ENCODE measurements around the gene TREML1. TPM values are rescaled to one million over a fixed set of nuclear protein-coding genes. Genes with fewer than 3 reads are reported as not detected.

The TREML1 gene
- polyA plus RNA-seq, 1 of the 3 experiments (the other 2 are of a cell fraction) = not detected

DNA sequence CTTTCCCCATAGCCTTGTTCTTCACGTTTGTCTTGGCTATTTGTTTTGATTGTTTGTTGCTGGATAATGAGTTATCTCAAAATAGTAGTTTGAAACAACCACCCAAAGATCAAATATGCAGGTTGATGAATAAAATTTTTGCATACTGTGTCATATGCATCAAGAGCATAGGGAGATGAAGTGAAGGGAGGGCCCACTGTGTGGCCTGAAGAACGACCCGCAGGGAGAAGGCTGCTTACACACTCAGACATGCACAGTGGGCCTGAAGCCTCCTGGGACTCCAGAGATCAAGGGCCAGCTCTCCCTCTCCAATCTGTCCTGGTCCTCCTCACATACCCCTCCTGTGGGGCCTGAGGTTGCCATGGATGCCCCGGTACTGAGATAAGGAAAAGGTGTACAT, 25.0 kb upstream of the TREML1 start:
- TF ChIP-seq JUND (IDR thresholded peaks at IDR 0.05) (no peak), GATA2 (CRISPR knock-in tag; IDR thresholded peaks at IDR 0.05) (no peak), GABPA (IDR thresholded peaks at IDR 0.05; ENCODE audit: low read depth) (no peak)
- ChIA-PET POLR2A (no interaction called here), CTCF (no interaction called here)
- H3K27ac ChIP-seq (ENCODE audit: low read depth in 2 of 2, low read length in 1 of 2) = no peak overlapping the region
- H3K4me3 ChIP-seq (ENCODE audit: low read depth in 2 of 2, low read length in 1 of 2) = no peak overlapping the region
- H3K9me2 ChIP-seq = no peaks in the 10 kb centered on the region
- no peaks in the 10 kb centered on the region for H3K36me3 ChIP-seq (replicated peaks in 1 of 2; ENCODE audit: control insufficient read depth in 1 of 2, insufficient read depth in 2 of 2, low read length in 1 of 2)
- no peaks in the 10 kb centered on the region for H3K79me2 ChIP-seq (ENCODE audit: insufficient read depth)
- peaks cover 10% of the 10 kb centered on the region; the same call in 1 of the 2 replicates for H3K27me3 ChIP-seq (ENCODE audit: insufficient read depth)
- H3K9me3 ChIP-seq = no peaks in the 10 kb centered on the region
- H2AFZ ChIP-seq (ENCODE audit: low read depth) = no peak overlapping the region
- no peaks in the 10 kb centered on the region for H4K20me1 ChIP-seq (ENCODE audit: insufficient read depth)
- 16% methylated on average over 4 of the region's 4 CpGs for WGBS (ENCODE audit: low lambda C conversion rate)
- no peaks in the 10 kb centered on the region for H3K4me1 ChIP-seq (ENCODE audit: control insufficient read depth in 1 of 2, insufficient read depth in 2 of 2, low read depth in 1 of 2, low read length in 1 of 2)
- H3K9ac ChIP-seq = no peak overlapping the region
- no peak overlapping the region for H3K4me2 ChIP-seq
- no peaks in the 10 kb centered on the region for H3F3A ChIP-seq (replicated peaks; ENCODE audit: insufficient read depth)
- no peak for DNase-seq

DNA sequence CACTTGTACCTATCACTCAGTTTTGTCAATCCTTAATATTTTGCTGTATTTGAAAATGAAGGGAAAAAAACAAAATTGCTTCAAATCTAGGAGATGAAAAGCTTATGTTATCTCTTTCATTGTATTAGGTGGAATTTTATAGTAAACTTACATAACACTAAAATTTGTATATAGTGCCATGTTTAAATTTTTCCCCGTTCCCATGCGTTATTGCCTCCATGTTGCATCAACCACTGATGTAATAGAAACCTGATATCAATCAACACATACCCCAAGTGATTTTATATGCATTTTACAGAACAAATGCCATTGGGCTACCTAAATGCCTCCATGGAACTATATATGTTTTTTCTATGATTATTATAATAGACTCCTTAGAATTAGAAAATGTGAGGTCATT, 23.5 kb upstream of the TREML1 start:
- Histone ChIP-seq H3K27ac (ENCODE audit: low read depth in 2 of 2, low read length in 1 of 2) (no peak overlapping the region), H3F3A (replicated peaks; ENCODE audit: insufficient read depth) (no peaks in the 10 kb centered on the region), H3K9me3 (no peaks in the 10 kb centered on the region), H3K4me3 (ENCODE audit: low read depth in 2 of 2, low read length in 1 of 2) (no peak overlapping the region), H3K4me2 (no peak overlapping the region), H3K4me1 (ENCODE audit: control insufficient read depth in 1 of 2, insufficient read depth in 2 of 2, low read depth in 1 of 2, low read length in 1 of 2) (no peaks in the 10 kb centered on the region), H4K20me1 (ENCODE audit: insufficient read depth) (no peaks in the 10 kb centered on the region), H3K27me3 (ENCODE audit: insufficient read depth) (peaks cover 10% of the 10 kb centered on the region; the same call in 1 of the 2 replicates), H2AFZ (ENCODE audit: low read depth) (no peak overlapping the region), H3K36me3 (replicated peaks in 1 of 2; ENCODE audit: control insufficient read depth in 1 of 2, insufficient read depth in 2 of 2, low read length in 1 of 2) (no peaks in the 10 kb centered on the region), H3K9ac (no peak overlapping the region), H3K79me2 (ENCODE audit: insufficient read depth) (no peaks in the 10 kb centered on the region), H3K9me2 (no peaks in the 10 kb centered on the region)
- POLR2A ChIA-PET = no interaction called here
- CTCF ChIA-PET = no interaction called here
- no peak for DNase-seq
- no peak for TF ChIP-seq CHD2 (IDR thresholded peaks at IDR 0.05; ENCODE audit: low read length, partially characterized antibody)
- no peak for TF ChIP-seq RXRA (IDR thresholded peaks at IDR 0.05; ENCODE audit: borderline replicate concordance, low read depth)
- no peak for TF ChIP-seq FOXM1 (IDR thresholded peaks at IDR 0.05; ENCODE audit: low read depth)
- TF ChIP-seq, protein P1, sequence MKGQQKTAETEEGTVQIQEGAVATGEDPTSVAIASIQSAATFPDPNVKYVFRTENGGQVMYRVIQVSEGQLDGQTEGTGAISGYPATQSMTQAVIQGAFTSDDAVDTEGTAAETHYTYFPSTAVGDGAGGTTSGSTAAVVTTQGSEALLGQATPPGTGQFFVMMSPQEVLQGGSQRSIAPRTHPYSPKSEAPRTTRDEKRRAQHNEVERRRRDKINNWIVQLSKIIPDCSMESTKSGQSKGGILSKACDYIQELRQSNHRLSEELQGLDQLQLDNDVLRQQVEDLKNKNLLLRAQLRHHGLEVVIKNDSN (IDR thresholded peaks at IDR 0.05; ENCODE audit: borderline replicate concordance, low read depth) = no peak
- TF ChIP-seq TCF12 (IDR thresholded peaks at IDR 0.05) = no peak
- TF ChIP-seq, protein P2, sequence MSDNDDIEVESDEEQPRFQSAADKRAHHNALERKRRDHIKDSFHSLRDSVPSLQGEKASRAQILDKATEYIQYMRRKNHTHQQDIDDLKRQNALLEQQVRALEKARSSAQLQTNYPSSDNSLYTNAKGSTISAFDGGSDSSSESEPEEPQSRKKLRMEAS (IDR thresholded peaks at IDR 0.05; ENCODE audit: low read depth) = no peak
- TF ChIP-seq POLR2AphosphoS5 (IDR thresholded peaks at IDR 0.05; ENCODE audit: low read depth, low read length) = no peak
- TF ChIP-seq, protein P3, sequence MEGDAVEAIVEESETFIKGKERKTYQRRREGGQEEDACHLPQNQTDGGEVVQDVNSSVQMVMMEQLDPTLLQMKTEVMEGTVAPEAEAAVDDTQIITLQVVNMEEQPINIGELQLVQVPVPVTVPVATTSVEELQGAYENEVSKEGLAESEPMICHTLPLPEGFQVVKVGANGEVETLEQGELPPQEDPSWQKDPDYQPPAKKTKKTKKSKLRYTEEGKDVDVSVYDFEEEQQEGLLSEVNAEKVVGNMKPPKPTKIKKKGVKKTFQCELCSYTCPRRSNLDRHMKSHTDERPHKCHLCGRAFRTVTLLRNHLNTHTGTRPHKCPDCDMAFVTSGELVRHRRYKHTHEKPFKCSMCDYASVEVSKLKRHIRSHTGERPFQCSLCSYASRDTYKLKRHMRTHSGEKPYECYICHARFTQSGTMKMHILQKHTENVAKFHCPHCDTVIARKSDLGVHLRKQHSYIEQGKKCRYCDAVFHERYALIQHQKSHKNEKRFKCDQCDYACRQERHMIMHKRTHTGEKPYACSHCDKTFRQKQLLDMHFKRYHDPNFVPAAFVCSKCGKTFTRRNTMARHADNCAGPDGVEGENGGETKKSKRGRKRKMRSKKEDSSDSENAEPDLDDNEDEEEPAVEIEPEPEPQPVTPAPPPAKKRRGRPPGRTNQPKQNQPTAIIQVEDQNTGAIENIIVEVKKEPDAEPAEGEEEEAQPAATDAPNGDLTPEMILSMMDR (IDR thresholded peaks at IDR 0.05) = no peak
- TF ChIP-seq FOSL2 (IDR thresholded peaks at IDR 0.05; ENCODE audit: borderline replicate concordance, low read depth) = no peak
- TF ChIP-seq GATA2 (CRISPR knock-in tag; IDR thresholded peaks at IDR 0.05) = no peak
- TF ChIP-seq MEF2A (IDR thresholded peaks at IDR 0.05; ENCODE audit: borderline replicate concordance, low read depth) = no peak
- TF ChIP-seq GABPA (IDR thresholded peaks at IDR 0.05; ENCODE audit: low read depth) = no peak
- 5% methylated on average over 2 of the region's 2 CpGs for WGBS (ENCODE audit: low lambda C conversion rate)
